PC-3 (cell line): ENCODE results near the gene MAML2.

ENCODE experiments used
- EZH2 ChIP-seq: fragments of 300-600 bp; sonication (generic); IDR thresholded peaks from one replicate; pipeline ENCODE4 v1.6.1; 2017; ENCODE audit warnings: antibody characterized with exemption, mild to moderate bottlenecking, low read length; ENCODE audit not compliant: unreplicated experiment
- TF ChIP-seq, protein P1 (sequence below): fragments of 300-600 bp; sonication (generic); conservative IDR thresholded peaks from 2 replicates; pipeline ENCODE4 v1.5.1; 2017; ENCODE audit warnings: antibody characterized with exemption, low read depth, mild to moderate bottlenecking, low read length

GRCh38 chr11:96313163-96313562 lies 29.8 kb downstream of the MAML2 start:
- TF ChIP-seq, protein P1, sequence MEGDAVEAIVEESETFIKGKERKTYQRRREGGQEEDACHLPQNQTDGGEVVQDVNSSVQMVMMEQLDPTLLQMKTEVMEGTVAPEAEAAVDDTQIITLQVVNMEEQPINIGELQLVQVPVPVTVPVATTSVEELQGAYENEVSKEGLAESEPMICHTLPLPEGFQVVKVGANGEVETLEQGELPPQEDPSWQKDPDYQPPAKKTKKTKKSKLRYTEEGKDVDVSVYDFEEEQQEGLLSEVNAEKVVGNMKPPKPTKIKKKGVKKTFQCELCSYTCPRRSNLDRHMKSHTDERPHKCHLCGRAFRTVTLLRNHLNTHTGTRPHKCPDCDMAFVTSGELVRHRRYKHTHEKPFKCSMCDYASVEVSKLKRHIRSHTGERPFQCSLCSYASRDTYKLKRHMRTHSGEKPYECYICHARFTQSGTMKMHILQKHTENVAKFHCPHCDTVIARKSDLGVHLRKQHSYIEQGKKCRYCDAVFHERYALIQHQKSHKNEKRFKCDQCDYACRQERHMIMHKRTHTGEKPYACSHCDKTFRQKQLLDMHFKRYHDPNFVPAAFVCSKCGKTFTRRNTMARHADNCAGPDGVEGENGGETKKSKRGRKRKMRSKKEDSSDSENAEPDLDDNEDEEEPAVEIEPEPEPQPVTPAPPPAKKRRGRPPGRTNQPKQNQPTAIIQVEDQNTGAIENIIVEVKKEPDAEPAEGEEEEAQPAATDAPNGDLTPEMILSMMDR: no peak
- no peak for TF ChIP-seq EZH2
